Breast epithelium (tissue), 3 donors: ENCODE results near the gene RBM12.

Experiments
- POLR2AphosphoS5 ChIP-seq, 3 donors: sonication (generic); formaldehyde crosslinking; IDR thresholded peaks; one replicate each; pipeline ENCODE4 v1.6.1; 2017; ENCODE audit warnings: antibody characterized with exemption in 3 of 3
- TF ChIP-seq, protein P1 (sequence below), 3 donors: fragments of 450-650 bp; IDR thresholded peaks; one replicate each; pipeline ENCODE4 v1.5.1; 2016 to 2017; ENCODE audit warnings: antibody characterized with exemption in 3 of 3, mild to moderate bottlenecking in 3 of 3, moderate library complexity in 3 of 3

DNA sequence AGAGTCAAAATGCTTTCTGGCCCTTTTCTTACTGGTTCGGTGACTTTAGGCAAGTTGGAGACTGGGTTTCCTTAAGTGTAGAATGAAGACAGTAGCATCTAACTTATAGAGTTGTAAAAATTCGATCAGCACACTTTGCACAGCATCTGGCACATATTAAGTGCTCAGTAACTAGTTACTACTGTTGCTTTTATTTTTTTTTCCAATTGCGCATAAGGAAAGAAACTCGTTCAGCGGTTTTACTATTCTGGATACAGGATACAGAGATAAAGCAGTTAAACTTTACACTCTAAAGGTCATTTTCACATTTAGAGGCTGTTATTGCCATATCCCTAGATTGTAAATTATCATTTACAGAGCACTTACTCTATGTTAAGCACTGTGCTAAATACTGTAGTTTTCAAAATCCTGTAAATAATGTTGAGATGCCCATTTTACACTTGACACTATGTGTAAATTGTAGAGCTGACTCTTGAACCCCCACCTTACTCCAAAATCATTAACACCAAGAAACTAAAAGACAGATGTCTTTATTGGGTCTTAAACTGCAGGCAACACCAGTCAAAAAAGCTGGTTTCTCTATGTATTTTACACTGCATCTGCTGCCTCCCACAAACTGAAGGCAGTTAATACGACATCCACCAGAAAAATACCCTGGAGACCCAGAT lies 35.4 kb upstream of the RBM12 start:
- TF ChIP-seq, protein P1, sequence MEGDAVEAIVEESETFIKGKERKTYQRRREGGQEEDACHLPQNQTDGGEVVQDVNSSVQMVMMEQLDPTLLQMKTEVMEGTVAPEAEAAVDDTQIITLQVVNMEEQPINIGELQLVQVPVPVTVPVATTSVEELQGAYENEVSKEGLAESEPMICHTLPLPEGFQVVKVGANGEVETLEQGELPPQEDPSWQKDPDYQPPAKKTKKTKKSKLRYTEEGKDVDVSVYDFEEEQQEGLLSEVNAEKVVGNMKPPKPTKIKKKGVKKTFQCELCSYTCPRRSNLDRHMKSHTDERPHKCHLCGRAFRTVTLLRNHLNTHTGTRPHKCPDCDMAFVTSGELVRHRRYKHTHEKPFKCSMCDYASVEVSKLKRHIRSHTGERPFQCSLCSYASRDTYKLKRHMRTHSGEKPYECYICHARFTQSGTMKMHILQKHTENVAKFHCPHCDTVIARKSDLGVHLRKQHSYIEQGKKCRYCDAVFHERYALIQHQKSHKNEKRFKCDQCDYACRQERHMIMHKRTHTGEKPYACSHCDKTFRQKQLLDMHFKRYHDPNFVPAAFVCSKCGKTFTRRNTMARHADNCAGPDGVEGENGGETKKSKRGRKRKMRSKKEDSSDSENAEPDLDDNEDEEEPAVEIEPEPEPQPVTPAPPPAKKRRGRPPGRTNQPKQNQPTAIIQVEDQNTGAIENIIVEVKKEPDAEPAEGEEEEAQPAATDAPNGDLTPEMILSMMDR (IDR thresholded peaks at IDR 0.05), result no peak
- no peak for TF ChIP-seq POLR2AphosphoS5 (IDR thresholded peaks at IDR 0.05)
